HepG2 (cell line): ENCODE results near the gene LMCD1. TPM values are rescaled to one million over a fixed set of nuclear protein-coding genes. Genes with fewer than 3 reads are reported as not detected.

ENCODE experiments used
- ATAC-seq: fragments of 200-7000 bp; cut with Tn5 transposase; 3 replicates; pipeline ENCODE4 v1.9.1; 2020; ENCODE audit warnings: mild to moderate bottlenecking, moderate library complexity
- BruUV-seq: library from RNA; stranded (reverse); fragments of 400-500 nt; replicated peaks from 2 replicates; lab custom pipeline; 2021; lab: Mats Ljungman, UMichigan
- CTCF ChIA-PET: fragments of 300-600 bp; formaldehyde crosslinking; extraction: SDS; loops from one replicate; lab custom pipeline; 2021; ENCODE audit warnings: low total read pairs, inconsistent platforms, low intra/inter-chr PET ratio; lab: Yijun Ruan, JAX
- POLR2A ChIA-PET: fragments of 350-600 bp; sonication (Branson Sonifier 250); formaldehyde crosslinking; loops from one replicate; lab custom pipeline; 2020; ENCODE audit warnings: antibody characterized with exemption, inconsistent platforms; lab: Yijun Ruan, JAX
- DNase-seq: peaks from one replicate; pipeline ENCODE4 v3.0.0-alpha.2; 2015; ENCODE audit warnings: low spot score
- FAIRE-seq: peaks from 3 replicates; lab custom pipeline; 2011; peaks lifted over from hg19 to GRCh38; lab: Jason Lieb, UNC
- H2AFZ ChIP-seq: one replicate; pipeline ENCODE4 v1.6.1; 2011; ENCODE audit warnings: low read length, inconsistent platforms
- H3K27ac ChIP-seq: fragments of 300-600 bp; 3 replicates; pipeline ENCODE4 v1.8.0; 2011; ENCODE audit warnings: mixed run types, mild to moderate bottlenecking, mixed read lengths, low read length, inconsistent platforms; ENCODE audit not compliant: insufficient read depth; ENCODE audit errors: extremely low read length
- H3K27me3 ChIP-seq, 2 experiments: fragments of 200-600 bp in 1 of 2; 2 replicates in 1 of 2; 3 replicates in 1 of 2; pipeline versions ENCODE4 v1.6.0 to v1.8.0; 2011; ENCODE audit warnings: low read length in 2 of 2, mild to moderate bottlenecking in 2 of 2, moderate library complexity in 2 of 2, inconsistent platforms in 1 of 2; ENCODE audit not compliant: insufficient read depth in 2 of 2, control insufficient read depth in 1 of 2
- H3K36me3 ChIP-seq, 2 experiments: fragments of 200-600 bp in 1 of 2; replicated peaks in 1 of 2; 2 replicates in 1 of 2; 3 replicates in 1 of 2; pipeline versions ENCODE4 v1.5.1 to v1.8.0; 2011; ENCODE audit warnings: low read length in 2 of 2, inconsistent platforms in 1 of 2; ENCODE audit not compliant: insufficient read depth in 2 of 2, control insufficient read depth in 1 of 2
- H3K4me1 ChIP-seq: 2 replicates; pipeline ENCODE4 v1.5.1; 2012; ENCODE audit warnings: low read length, inconsistent platforms; ENCODE audit not compliant: insufficient read depth
- H3K4me2 ChIP-seq: 2 replicates; pipeline ENCODE4 v1.6.0; 2011; ENCODE audit warnings: low read depth, low read length, inconsistent platforms
- H3K4me3 ChIP-seq, 3 experiments: fragments of 200-600 bp in 1 of 3; sonication (generic), shearing (Covaris generic) in 1 of 3; replicated peaks in 1 of 3; 2 replicates each; pipeline ENCODE4 v1.5.1; 2011 to 2016; ENCODE audit warnings: low read length in 3 of 3, inconsistent platforms in 2 of 3, low read depth in 2 of 3, mild to moderate bottlenecking in 2 of 3, control low read depth in 1 of 3, mixed read lengths in 1 of 3; ENCODE audit not compliant: insufficient read depth in 1 of 3
- H3K79me2 ChIP-seq: one replicate; pipeline ENCODE4 v1.6.1; 2011; ENCODE audit warnings: low read length, inconsistent platforms; ENCODE audit not compliant: insufficient read depth
- H3K9ac ChIP-seq: 2 replicates; pipeline ENCODE4 v1.6.0; 2011; ENCODE audit warnings: mild to moderate bottlenecking, low read depth, low read length, inconsistent platforms; ENCODE audit not compliant: insufficient read depth
- H3K9me3 ChIP-seq: 2 replicates; pipeline ENCODE4 v1.5.1; 2012; ENCODE audit warnings: mild to moderate bottlenecking, low read length
- H4K20me1 ChIP-seq: 2 replicates; pipeline ENCODE4 v1.6.0; 2011; ENCODE audit warnings: inconsistent platforms, mild to moderate bottlenecking, low read length, moderate library complexity; ENCODE audit not compliant: insufficient read depth
- GZF1 ChIP-seq: sonication (generic); formaldehyde crosslinking; IDR thresholded peaks from 2 replicates; pipeline ENCODE4 v1.5.1; 2020; ENCODE audit warnings: mild to moderate bottlenecking, missing genetic modification reagents
- MXD4 ChIP-seq: IDR thresholded peaks from 2 replicates; pipeline ENCODE4 v1.6.1; 2016; ENCODE audit warnings: mild to moderate bottlenecking, missing biosample characterization, missing genetic modification reagents
- PCBP2 ChIP-seq: fragments of 200-400 bp; formaldehyde crosslinking; optimal IDR thresholded peaks from 2 replicates; pipeline ENCODE3; 2018; ENCODE audit warnings: low read length, low read depth; ENCODE audit not compliant: poor library complexity, severe bottlenecking
- PHB2 ChIP-seq: fragments of 450-650 bp; IDR thresholded peaks from 2 replicates; pipeline ENCODE4 v1.6.1; 2018; ENCODE audit not compliant: partially characterized antibody
- SUZ12 ChIP-seq: fragments of 150-350 bp; IDR thresholded peaks from 2 replicates; pipeline ENCODE4 v1.6.1; 2014; ENCODE audit warnings: low read depth, low read length
- TEAD3 ChIP-seq: optimal IDR thresholded peaks from 2 replicates; pipeline ENCODE3; 2016; ENCODE audit warnings: borderline replicate concordance
- TOPORS ChIP-seq: sonication (generic); formaldehyde crosslinking; IDR thresholded peaks from 2 replicates; pipeline ENCODE4 v1.8.0; 2023; ENCODE audit warnings: mild to moderate bottlenecking, missing genetic modification reagents
- ZNF747 ChIP-seq: sonication (generic); formaldehyde crosslinking; IDR thresholded peaks from 2 replicates; pipeline ENCODE4 v1.8.1; 2023; ENCODE audit warnings: missing genetic modification reagents, mild to moderate bottlenecking, borderline replicate concordance
- ZNF777 ChIP-seq: sonication (generic); formaldehyde crosslinking; IDR thresholded peaks from 2 replicates; pipeline ENCODE4 v1.4.0; 2020; ENCODE audit warnings: missing genetic modification reagents
- ZNF883 ChIP-seq: sonication (generic); formaldehyde crosslinking; IDR thresholded peaks from 2 replicates; pipeline ENCODE4 v1.5.1; 2020; ENCODE audit warnings: mild to moderate bottlenecking, missing genetic modification reagents; ENCODE audit errors: not compliant biosample characterization
- ZSCAN30 ChIP-seq: sonication (generic); formaldehyde crosslinking; IDR thresholded peaks from 2 replicates; pipeline ENCODE4 v1.5.0; 2020; ENCODE audit warnings: mild to moderate bottlenecking, missing genetic modification reagents
- WGBS: methylation state at CpG from one replicate; pipeline ENCODE4 v1.1.6; 2017; ENCODE audit warnings: low lambda C conversion rate; 5-methylcytosine and 5-hydroxymethylcytosine counted together
- in situ Hi-C: cut with HindIII; loops from 2 replicates; pipeline ENCODE4 v1.10.0; 2017; ENCODE audit warnings: low pct_unique_long_range_greater_than_20kb; ENCODE audit not compliant: extremely low pct_ligation_motif_present
- intact Hi-C: fragments of 100-400 bp; cut with micrococcal nuclease; formaldehyde crosslinking; loops from one replicate; pipeline ENCODE4 v1.10.0; 2022; ENCODE audit not compliant: unreplicated experiment
- polyA plus RNA-seq, 8 experiments: library from polyadenylated mRNA; depleted of rRNA in 3 of 8; stranded (reverse) in 7 of 8; unstranded in 1 of 8; fragments of >200 nt; fragmentation: Illumina TruSeq in 4 of 8; extraction: Trizol in 4 of 8; gene quantifications; 2 replicates each; pipeline versions ENCODE4 v1.2.1 to v1.2.3, GENCODE V29; 2011 to 2016; ENCODE audit warnings: low read depth in 4 of 8, missing spikeins in 1 of 8, mixed read lengths in 1 of 8; ENCODE audit not compliant: insufficient read depth in 1 of 8
- total RNA-seq, 5 experiments: library from RNA; depleted of rRNA; stranded (reverse); fragments of >200 nt; fragmentation: Illumina TruSeq; extraction: Trizol; gene quantifications; 2 replicates each; pipeline ENCODE4 v1.2.3, GENCODE V29; 2016; ENCODE audit warnings: low read depth in 1 of 5
- TF ChIP-seq, protein P1 (sequence below): IDR thresholded peaks from 2 replicates; pipeline ENCODE4 v1.6.1; 2012; ENCODE audit warnings: inconsistent platforms

The LMCD1 gene
- total and polyA plus RNA-seq, 2 of the 13 experiments (the other 11 are each of a cell fraction or from before 2014, with no cell fraction given): 6.2 to 7.1 TPM

DNA sequence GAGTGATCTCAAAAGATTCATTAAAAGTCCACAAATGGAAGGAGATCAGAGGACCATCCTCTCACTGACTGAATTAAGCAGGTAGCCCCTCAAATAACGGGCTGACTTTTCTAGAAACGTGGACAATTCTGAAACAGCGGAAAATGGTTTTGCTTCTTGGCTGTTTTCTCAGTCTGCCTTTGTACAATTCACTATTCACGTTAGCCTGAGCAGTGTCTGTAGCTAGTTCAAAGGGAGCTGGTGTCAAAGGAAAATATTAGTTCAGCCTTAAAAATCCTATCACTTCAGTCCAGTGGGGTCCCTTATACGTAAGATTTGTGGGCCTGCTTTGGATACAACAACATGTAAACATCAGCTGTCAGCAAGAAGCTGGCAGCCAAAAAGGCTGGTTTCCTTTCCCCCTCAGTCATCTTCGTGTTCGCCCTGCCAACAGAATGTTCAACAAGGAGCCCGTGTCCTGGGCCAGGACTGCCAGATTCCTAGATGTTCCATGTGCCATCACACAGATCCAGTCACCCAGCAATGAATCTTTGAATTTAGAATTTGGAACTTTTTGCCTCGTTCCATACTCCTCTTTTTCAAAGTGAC, 19.3 kb downstream of the LMCD1 start:
- ATAC-seq (no peak), FAIRE-seq (no peak), DNase-seq (no peak)
- no peak overlapping the region for H3K4me2 ChIP-seq
- H4K20me1 ChIP-seq: no peaks in the 10 kb centered on the region
- intact Hi-C loops (no loop called here), in situ Hi-C loops (no loop called here)
- no peak overlapping the region for H2AFZ ChIP-seq
- no peak overlapping the region for H3K9ac ChIP-seq
- H3K27me3 ChIP-seq: no peaks in the 10 kb centered on the region
- H3K79me2 ChIP-seq: no peaks in the 10 kb centered on the region
- BruUV-seq: no TSS peak
- WGBS: 93% methylated on average over 9 of the region's 9 CpGs
- TF ChIP-seq PHB2 (no peak), SUZ12 (no peak), ZSCAN30 (CRISPR knock-in tag) (no peak), ZNF777 (CRISPR knock-in tag) (no peak), GZF1 (CRISPR knock-in tag) (no peak), TEAD3 (no peak), ZNF883 (CRISPR knock-in tag) (no peak), MXD4 (no peak), ZNF747 (CRISPR knock-in tag) (no peak), TOPORS (CRISPR knock-in tag) (no peak), PCBP2 (no peak)
- TF ChIP-seq, protein P1, sequence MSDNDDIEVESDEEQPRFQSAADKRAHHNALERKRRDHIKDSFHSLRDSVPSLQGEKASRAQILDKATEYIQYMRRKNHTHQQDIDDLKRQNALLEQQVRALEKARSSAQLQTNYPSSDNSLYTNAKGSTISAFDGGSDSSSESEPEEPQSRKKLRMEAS: no peak
- H3K4me3 ChIP-seq: no peak overlapping the region
- H3K4me1 ChIP-seq: no peaks in the 10 kb centered on the region
- ChIA-PET POLR2A (no interaction called here), CTCF (no interaction called here)
- H3K36me3 ChIP-seq: peaks cover 0 to 1% of the 10 kb centered on the region in 2 experiments; a peak in 3 of 5 replicates
- no peaks in the 10 kb centered on the region for H3K9me3 ChIP-seq
- no peak overlapping the region for H3K27ac ChIP-seq
